Measurements from ENCODE around the gene MAPK10. TPM values are rescaled to one million over a fixed set of nuclear protein-coding genes. Genes with fewer than 3 reads are reported as not detected.
"Not testable (repeated sequence)": the region's sequence is repeated elsewhere in the genome, so short reads cannot be mapped to it uniquely, and the experiment has no call there.

MAPK10 gene
- polyA plus RNA-seq, 1 donor, result 18.9 TPM

GRCh38 chr4:86346320-86346719, 13.5 kb downstream of the MAPK10 start:
- H3K27ac ChIP-seq (ENCODE audit: low read length), result no peak overlapping the region
- no peaks in the 10 kb centered on the region for H3K36me3 ChIP-seq (ENCODE audit: control insufficient read depth, insufficient read depth, low read length)
- no peak for DNase-seq
- no CpG with 5 or more reads among the region's 3 CpGs for WGBS (ENCODE audit: insufficient coverage, low lambda C conversion rate)
- H3K9me3 ChIP-seq (ENCODE audit: control insufficient read depth, low read depth, low read length), result no peaks in the 10 kb centered on the region
- no peak overlapping the region for H3K4me3 ChIP-seq (ENCODE audit: low read length)
- H3K4me1 ChIP-seq (ENCODE audit: control insufficient read depth, insufficient read depth, low read length), result no peaks in the 10 kb centered on the region
- H3K27me3 ChIP-seq (ENCODE audit: control insufficient read depth, insufficient read depth, low read length), result no peaks in the 10 kb centered on the region

GRCh38 chr4:86344127-86344526, 15.7 kb downstream of the MAPK10 start:
- no peak overlapping the region for H3K4me3 ChIP-seq (ENCODE audit: low read length)
- DNase-seq, result no peak
- H3K27ac ChIP-seq (ENCODE audit: low read length), result no peak overlapping the region
- H3K27me3 ChIP-seq (ENCODE audit: control insufficient read depth, insufficient read depth, low read length), result no peaks in the 10 kb centered on the region
- H3K4me1 ChIP-seq (ENCODE audit: control insufficient read depth, insufficient read depth, low read length), result no peaks in the 10 kb centered on the region
- no peaks in the 10 kb centered on the region for H3K9me3 ChIP-seq (ENCODE audit: control insufficient read depth, low read depth, low read length)
- H3K36me3 ChIP-seq (ENCODE audit: control insufficient read depth, insufficient read depth, low read length), result no peaks in the 10 kb centered on the region
- no CpG with 5 or more reads among the region's 3 CpGs for WGBS (ENCODE audit: insufficient coverage, low lambda C conversion rate)

GRCh38 chr4:86338989-86339388, 20.9 kb downstream of the MAPK10 start:
- WGBS (ENCODE audit: insufficient coverage, low lambda C conversion rate), result no CpG with 5 or more reads among the region's 2 CpGs
- no peaks in the 10 kb centered on the region for H3K36me3 ChIP-seq (ENCODE audit: control insufficient read depth, insufficient read depth, low read length)
- H3K9me3 ChIP-seq (ENCODE audit: control insufficient read depth, low read depth, low read length), result no peaks in the 10 kb centered on the region
- no peaks in the 10 kb centered on the region for H3K4me1 ChIP-seq (ENCODE audit: control insufficient read depth, insufficient read depth, low read length)
- no peak overlapping the region for H3K27ac ChIP-seq (ENCODE audit: low read length)
- H3K4me3 ChIP-seq (ENCODE audit: low read length), result no peak overlapping the region
- H3K27me3 ChIP-seq (ENCODE audit: control insufficient read depth, insufficient read depth, low read length), result no peaks in the 10 kb centered on the region
- no peak for DNase-seq

- no peak overlapping the region for H3K27ac ChIP-seq (ENCODE audit: low read length)
- H3K27me3 ChIP-seq (ENCODE audit: control insufficient read depth, insufficient read depth, low read length), result no peaks in the 10 kb centered on the region
- no CpG with 5 or more reads among the region's 3 CpGs for WGBS (ENCODE audit: insufficient coverage, low lambda C conversion rate)
- no peak overlapping the region for H3K4me3 ChIP-seq (ENCODE audit: low read length)
- H3K4me1 ChIP-seq (ENCODE audit: control insufficient read depth, insufficient read depth, low read length), result no peaks in the 10 kb centered on the region
- no peaks in the 10 kb centered on the region for H3K9me3 ChIP-seq (ENCODE audit: control insufficient read depth, low read depth, low read length)
- no peaks in the 10 kb centered on the region for H3K36me3 ChIP-seq (ENCODE audit: control insufficient read depth, insufficient read depth, low read length)
- no peak for DNase-seq
These were observed 21.3 kb downstream of the MAPK10 start for GRCh38 chr4:86338521-86338920.

- Histone ChIP-seq H3K4me3 (ENCODE audit: low read length) (no peak overlapping the region), H3K4me1 (ENCODE audit: control insufficient read depth, insufficient read depth, low read length) (no peaks in the 10 kb centered on the region), H3K9me3 (ENCODE audit: control insufficient read depth, low read depth, low read length) (no peaks in the 10 kb centered on the region), H3K27ac (ENCODE audit: low read length) (no peak overlapping the region), H3K27me3 (ENCODE audit: control insufficient read depth, insufficient read depth, low read length) (no peaks in the 10 kb centered on the region), H3K36me3 (ENCODE audit: control insufficient read depth, insufficient read depth, low read length) (no peaks in the 10 kb centered on the region)
- 100% methylated on average over 1 of the region's 2 CpGs for WGBS (ENCODE audit: insufficient coverage, low lambda C conversion rate)
- no peak for DNase-seq
These were observed 25.7 kb downstream of the MAPK10 start for GRCh38 chr4:86334020-86334750.

- Histone ChIP-seq H3K9me3 (ENCODE audit: control insufficient read depth, low read depth, low read length) (no peaks in the 10 kb centered on the region), H3K27ac (ENCODE audit: low read length) (no peak overlapping the region), H3K4me1 (ENCODE audit: control insufficient read depth, insufficient read depth, low read length) (no peaks in the 10 kb centered on the region), H3K4me3 (ENCODE audit: low read length) (no peak overlapping the region), H3K36me3 (ENCODE audit: control insufficient read depth, insufficient read depth, low read length) (no peaks in the 10 kb centered on the region), H3K27me3 (ENCODE audit: control insufficient read depth, insufficient read depth, low read length) (no peaks in the 10 kb centered on the region)
- no peak for DNase-seq
- WGBS (ENCODE audit: insufficient coverage, low lambda C conversion rate), result no CpG with 5 or more reads among the region's 1 CpG
These were observed 26.6 kb downstream of the MAPK10 start for GRCh38 chr4:86333236-86333635.

GRCh38 chr4:86330961-86331742, 28.7 kb downstream of the MAPK10 start:
- Histone ChIP-seq H3K9me3 (ENCODE audit: control insufficient read depth, low read depth, low read length) (no peaks in the 10 kb centered on the region), H3K4me1 (ENCODE audit: control insufficient read depth, insufficient read depth, low read length) (no peaks in the 10 kb centered on the region), H3K36me3 (ENCODE audit: control insufficient read depth, insufficient read depth, low read length) (no peaks in the 10 kb centered on the region), H3K27ac (ENCODE audit: low read length) (no peak overlapping the region), H3K4me3 (ENCODE audit: low read length) (no peak overlapping the region), H3K27me3 (ENCODE audit: control insufficient read depth, insufficient read depth, low read length) (no peaks in the 10 kb centered on the region)
- 45% methylated on average over 2 of the region's 5 CpGs for WGBS (ENCODE audit: insufficient coverage, low lambda C conversion rate)
- no peak for DNase-seq

GRCh38 chr4:86330411-86330810, 29.4 kb downstream of the MAPK10 start:
- WGBS (ENCODE audit: insufficient coverage, low lambda C conversion rate), result 88% methylated on average over 2 of the region's 5 CpGs
- H3K9me3 ChIP-seq (ENCODE audit: control insufficient read depth, low read depth, low read length); H3K36me3 ChIP-seq (ENCODE audit: control insufficient read depth, insufficient read depth, low read length); H3K4me3 ChIP-seq (ENCODE audit: low read length); H3K27me3 ChIP-seq (ENCODE audit: control insufficient read depth, insufficient read depth, low read length); H3K4me1 ChIP-seq (ENCODE audit: control insufficient read depth, insufficient read depth, low read length); H3K27ac ChIP-seq (ENCODE audit: low read length); DNase-seq: not testable (repeated sequence)

GRCh38 chr4:86329431-86329830, 30.4 kb downstream of the MAPK10 start:
- Histone ChIP-seq H3K4me3 (ENCODE audit: low read length) (no peak overlapping the region), H3K4me1 (ENCODE audit: control insufficient read depth, insufficient read depth, low read length) (no peaks in the 10 kb centered on the region), H3K27ac (ENCODE audit: low read length) (no peak overlapping the region), H3K27me3 (ENCODE audit: control insufficient read depth, insufficient read depth, low read length) (no peaks in the 10 kb centered on the region), H3K36me3 (ENCODE audit: control insufficient read depth, insufficient read depth, low read length) (no peaks in the 10 kb centered on the region), H3K9me3 (ENCODE audit: control insufficient read depth, low read depth, low read length) (no peaks in the 10 kb centered on the region)
- WGBS (ENCODE audit: insufficient coverage, low lambda C conversion rate), result 100% methylated on average over 1 of the region's 3 CpGs
- no peak for DNase-seq

- no peaks in the 10 kb centered on the region for H3K36me3 ChIP-seq (ENCODE audit: control insufficient read depth, insufficient read depth, low read length)
- H3K27ac ChIP-seq (ENCODE audit: low read length), result no peak overlapping the region
- no peak for DNase-seq
- no peaks in the 10 kb centered on the region for H3K4me1 ChIP-seq (ENCODE audit: control insufficient read depth, insufficient read depth, low read length)
- no peaks in the 10 kb centered on the region for H3K9me3 ChIP-seq (ENCODE audit: control insufficient read depth, low read depth, low read length)
- H3K4me3 ChIP-seq (ENCODE audit: low read length), result no peak overlapping the region
- H3K27me3 ChIP-seq (ENCODE audit: control insufficient read depth, insufficient read depth, low read length), result no peaks in the 10 kb centered on the region
These were observed 33.5 kb downstream of the MAPK10 start for GRCh38 chr4:86326400-86326799.

GRCh38 chr4:86319390-86319789, 40.5 kb downstream of the MAPK10 start:
- DNase-seq, result no peak
- no peaks in the 10 kb centered on the region for H3K36me3 ChIP-seq (ENCODE audit: control insufficient read depth, insufficient read depth, low read length)
- no peaks in the 10 kb centered on the region for H3K9me3 ChIP-seq (ENCODE audit: control insufficient read depth, low read depth, low read length)
- no peaks in the 10 kb centered on the region for H3K4me1 ChIP-seq (ENCODE audit: control insufficient read depth, insufficient read depth, low read length)
- no peak overlapping the region for H3K27ac ChIP-seq (ENCODE audit: low read length)
- no peaks in the 10 kb centered on the region for H3K27me3 ChIP-seq (ENCODE audit: control insufficient read depth, insufficient read depth, low read length)
- H3K4me3 ChIP-seq (ENCODE audit: low read length), result no peak overlapping the region

All from large intestine (tissue), 3 donors.